SK-MEL-5 (cell line): ENCODE measurements around the gene SDK2. TPM values are rescaled to one million over a fixed set of nuclear protein-coding genes. Genes with fewer than 3 reads are reported as not detected.

ENCODE experiments used
- DNase-seq: peaks from one replicate; pipeline ENCODE4 v3.0.0-alpha.2; 2016; ENCODE audit warnings: low read depth, low spot score
- in situ Hi-C: cut with HindIII; loops from 2 replicates; pipeline ENCODE4 v1.10.0; 2016; ENCODE audit warnings: low sequenced_read_pairs, high pct_unique_total_duplicates, low pct_unique_long_range_greater_than_20kb
- total RNA-seq: library from RNA; depleted of rRNA; stranded (reverse); fragments of >200 nt; shearing (Covaris generic); gene quantifications from 2 replicates; pipeline ENCODE4 v1.2.3, GENCODE V29; 2014

Gene SDK2
- total RNA-seq, 1 experiment from 2014 or later: 1.3 TPM

DNA sequence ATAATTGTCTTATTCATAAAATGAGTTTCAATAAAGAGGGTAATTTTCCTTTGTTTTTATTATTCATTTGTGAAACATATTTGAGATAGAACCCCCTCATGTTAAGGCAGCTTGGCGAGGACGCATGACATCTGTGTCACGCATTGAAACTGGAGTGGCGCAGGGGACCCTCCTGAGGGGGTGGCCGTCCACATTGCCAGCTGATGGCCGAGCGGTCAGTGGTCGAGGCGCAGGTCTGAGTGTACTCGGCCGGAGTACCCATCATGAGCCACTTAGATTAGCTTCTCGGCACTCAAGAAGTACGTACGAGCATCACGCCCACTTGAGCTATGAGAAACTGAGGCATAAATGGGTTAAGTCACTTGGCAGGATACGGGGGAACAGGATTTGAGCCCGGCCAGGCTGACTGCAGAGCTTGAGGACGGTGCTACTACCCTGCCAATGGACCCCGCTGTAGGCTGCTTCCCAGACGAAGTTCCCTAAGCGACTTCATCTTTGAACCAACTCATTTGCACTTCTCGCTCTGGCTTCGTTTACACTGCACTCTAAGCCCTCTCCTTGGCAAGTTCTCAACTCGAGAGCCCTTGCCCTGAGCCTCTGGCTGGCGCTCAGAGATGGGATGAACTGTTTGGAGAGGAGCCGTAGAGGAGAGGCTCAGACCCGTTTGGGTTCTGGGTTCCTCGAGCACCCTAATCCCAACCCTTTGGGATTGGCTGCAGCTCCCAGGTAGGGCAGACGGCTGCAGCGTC is 91.8 kb downstream of the SDK2 start:
- no peak for DNase-seq
- in situ Hi-C loops: no loop called here

- in situ Hi-C loops: no loop called here
- peak; percentile 28 for DNase-seq
Observed at GRCh38 chr17:73551759-73552158, 92.5 kb downstream of the SDK2 start.

- DNase-seq: no peak
- in situ Hi-C loops: no loop called here
Observed at GRCh38 chr17:73551144-73551543, 93.1 kb downstream of the SDK2 start.

DNA sequence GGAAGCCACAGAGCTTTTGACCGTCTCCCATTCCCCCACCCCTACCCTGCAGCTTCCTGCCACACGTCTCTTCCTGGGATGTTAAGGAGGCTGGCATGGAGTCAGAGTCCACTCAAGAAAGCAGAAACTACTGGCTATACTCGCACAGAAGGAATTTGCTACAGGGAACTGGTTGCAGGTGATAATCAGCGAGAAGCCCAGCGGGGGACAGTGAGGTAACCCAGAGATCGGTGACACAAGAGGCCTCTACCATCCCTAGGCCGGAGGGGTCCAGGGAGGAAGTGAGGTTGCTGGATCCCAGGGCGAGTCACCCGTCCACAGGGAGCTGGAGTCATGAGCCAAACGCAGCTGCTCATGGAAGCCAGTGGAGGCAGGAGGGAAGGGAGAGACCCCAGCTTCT is 93.7 kb downstream of the SDK2 start:
- no peak for DNase-seq
- in situ Hi-C loops: no loop called here

- DNase-seq: no peak
- in situ Hi-C loops: no loop called here
Observed at GRCh38 chr17:73549841-73550430, 94.3 kb downstream of the SDK2 start.

- no peak for DNase-seq
- in situ Hi-C loops: no loop called here
Observed at GRCh38 chr17:73548620-73549311, 95.5 kb downstream of the SDK2 start.

- in situ Hi-C loops: no loop called here
- no peak for DNase-seq
Observed at GRCh38 chr17:73547790-73548189, 96.5 kb downstream of the SDK2 start.

GRCh38 chr17:73546770-73547536 is 97.3 kb downstream of the SDK2 start:
- in situ Hi-C loops: no loop called here

DNA sequence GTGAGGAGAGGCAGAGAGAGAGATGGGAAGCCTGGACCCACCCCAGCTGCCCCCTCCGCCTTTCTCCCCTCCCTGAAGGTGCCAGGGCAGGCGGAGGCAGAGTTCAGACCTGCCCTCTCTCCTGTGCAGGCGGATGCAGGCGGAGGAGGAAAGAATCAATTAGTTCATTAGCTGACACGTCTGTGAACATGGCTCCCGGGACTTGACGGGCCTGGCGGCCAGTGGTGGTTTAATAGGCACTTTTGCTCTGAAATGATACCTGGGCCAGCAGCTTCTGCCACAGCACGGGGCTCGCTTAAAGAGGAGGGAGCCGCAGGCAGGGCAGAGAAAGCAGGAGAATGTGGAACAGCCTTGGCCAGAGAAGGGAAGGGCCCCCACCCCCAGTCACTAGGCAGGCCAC is 98.1 kb downstream of the SDK2 start:
- in situ Hi-C loops: no loop called here
- DNase-seq: no peak

More at GRCh38 chr17:73546770-73547536, 97.3 kb downstream of the SDK2 start:
- DNase-seq: peak; percentile 55

DNA sequence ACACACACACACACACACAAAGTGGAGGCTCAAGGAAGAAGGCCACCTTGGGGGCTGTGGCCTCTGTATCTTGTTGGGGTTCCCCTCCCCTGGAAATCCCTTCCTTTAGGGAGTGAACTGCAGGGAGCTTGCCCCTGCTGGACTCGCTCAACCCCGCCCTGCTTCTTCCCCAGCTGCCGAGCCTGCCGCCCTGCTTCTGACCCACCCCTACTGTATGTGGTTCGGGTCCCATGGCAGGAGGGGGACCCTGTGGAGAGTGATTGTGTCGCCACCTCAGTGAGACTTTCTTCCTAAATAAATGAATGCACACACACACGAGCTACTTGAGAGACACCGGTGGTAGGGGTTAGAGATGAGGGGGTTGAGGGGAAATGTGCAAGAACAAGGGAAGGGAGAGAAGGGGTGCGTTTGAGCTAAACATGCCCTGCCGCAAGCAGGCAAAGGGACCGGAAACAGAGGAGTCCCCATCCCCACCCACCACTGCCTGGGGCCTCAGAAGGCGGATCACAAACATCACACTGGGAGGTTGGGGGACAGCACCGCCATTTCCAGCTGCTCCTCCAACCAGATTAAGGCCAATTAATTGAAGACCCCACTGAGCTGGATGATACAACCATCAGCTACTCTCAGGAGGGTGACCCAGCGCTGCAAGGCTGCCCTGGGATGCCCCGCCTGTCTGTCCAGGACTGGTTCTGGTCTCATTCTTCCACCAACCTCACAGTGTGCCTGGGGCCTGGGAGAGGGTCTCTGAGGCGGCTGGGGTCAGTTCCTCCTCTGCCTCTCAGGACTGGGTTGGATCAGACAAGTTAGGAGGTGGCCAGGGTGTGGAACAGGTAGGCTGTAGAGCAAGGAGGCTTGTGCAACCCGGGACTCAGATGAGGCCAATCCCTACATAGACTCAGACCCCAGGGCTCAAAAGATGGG is 98.9 kb downstream of the SDK2 start:
- no peak for DNase-seq
- in situ Hi-C loops: no loop called here

- in situ Hi-C loops: no loop called here
- DNase-seq: no peak
Observed at GRCh38 chr17:73544333-73544732, 99.9 kb downstream of the SDK2 start.

DNA sequence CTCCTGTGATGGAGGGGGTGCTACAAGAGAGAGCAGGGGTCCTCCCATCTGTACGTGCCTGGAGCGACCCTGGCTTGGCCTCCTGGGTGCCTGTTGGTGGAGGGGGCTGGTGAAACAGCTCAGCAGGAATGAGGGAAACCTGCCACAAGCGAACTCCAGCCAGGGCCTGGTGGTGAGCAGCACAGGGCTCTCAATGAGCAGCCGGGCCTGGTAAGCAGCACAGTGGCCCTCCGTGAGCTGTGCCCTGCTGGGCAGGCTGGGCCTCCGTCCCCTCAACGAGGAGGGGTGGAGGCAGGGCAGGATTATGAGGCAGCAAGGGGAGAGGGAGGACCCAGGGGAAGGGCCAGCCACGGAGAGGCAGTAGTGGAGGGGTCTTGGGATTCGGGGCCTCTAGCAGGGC is 101.9 kb downstream of the SDK2 start:
- no peak for DNase-seq
- in situ Hi-C loops: no loop called here

- no peak for DNase-seq
- in situ Hi-C loops: no loop called here
Observed at GRCh38 chr17:73541561-73541981, 102.7 kb downstream of the SDK2 start.

GRCh38 chr17:73541111-73541510 is 103.1 kb downstream of the SDK2 start:
- in situ Hi-C loops: no loop called here
- DNase-seq: no peak

GRCh38 chr17:73539166-73539565 is 105.1 kb downstream of the SDK2 start:
- DNase-seq: no peak
- in situ Hi-C loops: no loop called here

DNA sequence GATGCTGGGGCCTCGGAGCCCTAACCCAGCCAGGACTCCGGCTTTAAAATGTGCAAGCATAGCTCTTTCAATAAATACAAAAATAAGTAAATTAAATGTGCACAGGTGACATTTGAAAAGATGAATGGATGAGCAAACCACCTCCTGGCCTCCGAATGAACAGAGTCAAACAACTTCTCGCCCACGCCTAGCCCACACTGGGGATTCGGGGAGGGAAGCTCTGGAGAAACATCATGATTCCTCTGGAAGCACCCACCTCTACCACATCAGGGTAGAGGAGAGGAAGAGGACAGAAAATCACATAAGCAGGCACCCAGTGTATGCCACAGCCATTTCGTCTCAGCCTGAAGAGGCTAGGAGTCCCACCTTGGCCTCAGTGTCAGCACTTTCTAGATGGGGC is 105.8 kb downstream of the SDK2 start:
- in situ Hi-C loops: no loop called here
- no peak for DNase-seq
